SK-N-SH treated with all-trans-retinoic acid at 6 μM for 48 hours (cell line): Measurements from ENCODE around the gene AMOT.

ENCODE experiments used
- PATZ1 ChIP-seq: fragments of 250-450 bp; sonication (Bioruptor Pico); IDR thresholded peaks from 2 replicates; pipeline ENCODE4 v1.8.0; 2020; ENCODE audit warnings: mild to moderate bottlenecking, moderate library complexity, borderline replicate concordance
- ZFP3 ChIP-seq: fragments of 250-450 bp; sonication (Bioruptor Pico); IDR thresholded peaks from 2 replicates; pipeline ENCODE4 v1.5.0; 2020; ENCODE audit warnings: mild to moderate bottlenecking, moderate library complexity

- TF ChIP-seq ZFP3 (CRISPR knock-in tag): no peak
- TF ChIP-seq PATZ1: no peak
Measured at GRCh38 chrX:112774142-112774541, 66.5 kb downstream of the AMOT start.
